HepG2 (cell line): ENCODE data around the gene PRKCD. TPM values are rescaled to one million over a fixed set of nuclear protein-coding genes. Genes with fewer than 3 reads are reported as not detected.

Source experiments
- ARNTL ChIP-seq: sonication (generic); formaldehyde crosslinking; IDR thresholded peaks from 2 replicates; pipeline ENCODE4 v1.4.0; 2020; ENCODE audit warnings: mild to moderate bottlenecking, missing genetic modification reagents
- ATF1 ChIP-seq: IDR thresholded peaks from 2 replicates; pipeline ENCODE4 v1.6.1; 2016; ENCODE audit warnings: mild to moderate bottlenecking, control low read depth
- BRD4 ChIP-seq: sonication (generic); formaldehyde crosslinking; IDR thresholded peaks from 2 replicates; pipeline ENCODE4 v1.4.0; 2020; ENCODE audit warnings: missing genetic modification reagents
- GATAD1 ChIP-seq: IDR thresholded peaks from 2 replicates; pipeline ENCODE4 v1.6.1; 2016; ENCODE audit warnings: missing genetic modification reagents, missing compliant biosample characterization
- MED1 ChIP-seq: sonication (generic); formaldehyde crosslinking; IDR thresholded peaks from 2 replicates; pipeline ENCODE4 v1.4.0; 2020; ENCODE audit warnings: missing genetic modification reagents
- NBN ChIP-seq: fragments of 450-650 bp; conservative IDR thresholded peaks from 2 replicates; pipeline ENCODE4 v1.6.1; 2017
- NFE2L2 ChIP-seq: fragments of 150-350 bp; IDR thresholded peaks from 2 replicates; pipeline ENCODE4 v1.6.1; 2014; ENCODE audit warnings: low read length
- RAD21 ChIP-seq: fragments of 450-650 bp; formaldehyde crosslinking; IDR thresholded peaks from 2 replicates; pipeline ENCODE4 v1.5.0; 2020; ENCODE audit warnings: mild to moderate bottlenecking
- RFXAP ChIP-seq: sonication (generic); formaldehyde crosslinking; IDR thresholded peaks from 2 replicates; pipeline ENCODE4 v1.4.0; 2020; ENCODE audit warnings: missing genetic modification reagents, borderline replicate concordance
- WIZ ChIP-seq: sonication (generic); formaldehyde crosslinking; IDR thresholded peaks from 2 replicates; pipeline ENCODE4 v1.5.1; 2020; ENCODE audit warnings: mild to moderate bottlenecking, missing genetic modification reagents
- ZFAT ChIP-seq: sonication (generic); formaldehyde crosslinking; conservative IDR thresholded peaks from 2 replicates; pipeline ENCODE4 v1.8.1; 2023; ENCODE audit warnings: missing genetic modification reagents, inconsistent platforms
- ZMYM3 ChIP-seq: sonication (generic); formaldehyde crosslinking; IDR thresholded peaks from 2 replicates; pipeline ENCODE4 v1.5.1; 2020; ENCODE audit warnings: mild to moderate bottlenecking, missing genetic modification reagents
- ZNF225 ChIP-seq: sonication (generic); formaldehyde crosslinking; IDR thresholded peaks from 2 replicates; pipeline ENCODE4 v1.4.0; 2020; ENCODE audit warnings: mild to moderate bottlenecking, missing genetic modification reagents
- ZNF607 ChIP-seq: sonication (generic); formaldehyde crosslinking; IDR thresholded peaks from 2 replicates; pipeline ENCODE4 v1.5.1; 2020; ENCODE audit warnings: missing genetic modification reagents, mild to moderate bottlenecking, borderline replicate concordance
- polyA plus RNA-seq, 8 experiments: library from polyadenylated mRNA; depleted of rRNA in 3 of 8; stranded (reverse) in 7 of 8; unstranded in 1 of 8; fragments of >200 nt; fragmentation: Illumina TruSeq in 4 of 8; extraction: Trizol in 4 of 8; gene quantifications; 2 replicates each; pipeline versions ENCODE4 v1.2.1 to v1.2.3, GENCODE V29; 2011 to 2016; ENCODE audit warnings: low read depth in 4 of 8, missing spikeins in 1 of 8, mixed read lengths in 1 of 8; ENCODE audit not compliant: insufficient read depth in 1 of 8
- total RNA-seq, 5 experiments: library from RNA; depleted of rRNA; stranded (reverse); fragments of >200 nt; fragmentation: Illumina TruSeq; extraction: Trizol; gene quantifications; 2 replicates each; pipeline ENCODE4 v1.2.3, GENCODE V29; 2016; ENCODE audit warnings: low read depth in 1 of 5
- TF ChIP-seq, protein P1 (sequence below): sonication (generic); formaldehyde crosslinking; IDR thresholded peaks from 2 replicates; pipeline ENCODE4 v1.8.0; 2022; ENCODE audit warnings: missing genetic modification reagents, low read depth, mild to moderate bottlenecking, borderline replicate concordance
- TF ChIP-seq, protein P2 (sequence below): sonication (generic); formaldehyde crosslinking; IDR thresholded peaks from 2 replicates; pipeline ENCODE4 v1.4.0; 2020; ENCODE audit warnings: missing genetic modification reagents
- TF ChIP-seq, protein P3 (sequence below), 2 experiments: IDR thresholded peaks; 2 replicates each; pipeline ENCODE4 v1.6.1; 2011 to 2012; ENCODE audit warnings: low read length in 2 of 2, borderline replicate concordance in 1 of 2, low read depth in 1 of 2, mild to moderate bottlenecking in 1 of 2, moderate library complexity in 1 of 2
- TF ChIP-seq, protein P4 (sequence below): sonication (generic); formaldehyde crosslinking; IDR thresholded peaks from 2 replicates; pipeline ENCODE4 v1.5.1; 2020; ENCODE audit warnings: mild to moderate bottlenecking, missing genetic modification reagents
- TF ChIP-seq, protein P5 (sequence below): sonication (generic); formaldehyde crosslinking; IDR thresholded peaks from 2 replicates; pipeline ENCODE4 v1.4.0; 2020; ENCODE audit warnings: missing genetic modification reagents

PRKCD gene
- total and polyA plus RNA-seq, 2 of the 13 experiments (the other 11 are each of a cell fraction or from before 2014, with no cell fraction given): 1.6 to 40.7 TPM

DNA sequence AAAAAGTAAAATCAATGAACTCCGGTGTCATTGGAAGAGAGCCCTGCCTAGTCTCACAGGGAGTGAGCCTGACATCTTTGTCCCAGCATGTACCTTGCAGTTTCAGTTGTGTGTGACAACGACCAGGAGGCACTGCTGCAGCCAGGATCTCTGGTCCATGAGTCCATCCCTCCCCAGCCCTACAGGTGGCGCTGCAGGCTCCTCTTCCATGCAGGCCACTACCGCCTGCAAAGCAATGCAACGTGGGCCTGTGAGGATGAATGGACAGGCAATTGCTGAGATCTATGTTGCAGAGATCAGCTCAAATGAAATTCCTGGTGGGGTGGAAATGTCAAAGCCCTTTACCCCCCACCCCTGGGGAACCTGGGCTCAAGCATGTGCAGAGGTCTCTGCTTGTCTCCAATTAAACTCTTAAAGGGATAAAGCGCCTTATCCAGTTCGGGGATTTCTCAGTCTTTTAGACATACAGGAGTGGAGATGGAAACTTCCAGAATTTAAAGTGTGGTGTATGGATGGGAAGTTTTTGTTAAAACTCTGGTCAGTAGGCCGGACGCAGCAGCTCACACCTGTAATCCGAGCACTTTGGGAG is 59.0 kb downstream of the PRKCD start (continued):
- TF ChIP-seq GATAD1 (CRISPR knock-in tag) (0 out of 2 replicates have a peak, but pooled peaks have one; percentile 19), MED1 (CRISPR knock-in tag) (0 out of 2 replicates have a peak, but pooled peaks have one; percentile 18), RFXAP (CRISPR knock-in tag) (no peak), ATF1 (CRISPR knock-in tag) (no peak), ZNF225 (CRISPR knock-in tag) (no peak), ZNF607 (CRISPR knock-in tag) (no peak), NBN (no peak), BRD4 (CRISPR knock-in tag) (no peak), ZFAT (CRISPR knock-in tag) (no peak), RAD21 (CRISPR knock-in tag) (peak; percentile 87), ZMYM3 (CRISPR knock-in tag) (peak; percentile 42; the same call in 1 of the 2 replicates), ARNTL (CRISPR knock-in tag) (no peak), WIZ (CRISPR knock-in tag) (no peak), NFE2L2 (no peak)
- TF ChIP-seq, protein P1, sequence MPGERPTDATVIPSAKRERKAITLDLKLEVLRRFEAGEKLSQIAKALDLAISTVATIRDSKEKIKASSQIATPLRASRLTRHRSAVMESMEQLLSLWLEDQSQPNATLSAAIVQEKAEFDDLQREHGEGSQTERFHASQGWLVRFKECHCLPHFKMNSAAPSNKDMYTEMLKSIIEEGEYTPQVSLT (CRISPR knock-in tag): no peak
- TF ChIP-seq, protein P2, sequence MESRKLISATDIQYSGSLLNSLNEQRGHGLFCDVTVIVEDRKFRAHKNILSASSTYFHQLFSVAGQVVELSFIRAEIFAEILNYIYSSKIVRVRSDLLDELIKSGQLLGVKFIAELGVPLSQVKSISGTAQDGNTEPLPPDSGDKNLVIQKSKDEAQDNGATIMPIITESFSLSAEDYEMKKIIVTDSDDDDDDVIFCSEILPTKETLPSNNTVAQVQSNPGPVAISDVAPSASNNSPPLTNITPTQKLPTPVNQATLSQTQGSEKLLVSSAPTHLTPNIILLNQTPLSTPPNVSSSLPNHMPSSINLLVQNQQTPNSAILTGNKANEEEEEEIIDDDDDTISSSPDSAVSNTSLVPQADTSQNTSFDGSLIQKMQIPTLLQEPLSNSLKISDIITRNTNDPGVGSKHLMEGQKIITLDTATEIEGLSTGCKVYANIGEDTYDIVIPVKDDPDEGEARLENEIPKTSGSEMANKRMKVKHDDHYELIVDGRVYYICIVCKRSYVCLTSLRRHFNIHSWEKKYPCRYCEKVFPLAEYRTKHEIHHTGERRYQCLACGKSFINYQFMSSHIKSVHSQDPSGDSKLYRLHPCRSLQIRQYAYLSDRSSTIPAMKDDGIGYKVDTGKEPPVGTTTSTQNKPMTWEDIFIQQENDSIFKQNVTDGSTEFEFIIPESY: peak; percentile 53; the same call in 1 of the 2 replicates
- TF ChIP-seq, protein P3, sequence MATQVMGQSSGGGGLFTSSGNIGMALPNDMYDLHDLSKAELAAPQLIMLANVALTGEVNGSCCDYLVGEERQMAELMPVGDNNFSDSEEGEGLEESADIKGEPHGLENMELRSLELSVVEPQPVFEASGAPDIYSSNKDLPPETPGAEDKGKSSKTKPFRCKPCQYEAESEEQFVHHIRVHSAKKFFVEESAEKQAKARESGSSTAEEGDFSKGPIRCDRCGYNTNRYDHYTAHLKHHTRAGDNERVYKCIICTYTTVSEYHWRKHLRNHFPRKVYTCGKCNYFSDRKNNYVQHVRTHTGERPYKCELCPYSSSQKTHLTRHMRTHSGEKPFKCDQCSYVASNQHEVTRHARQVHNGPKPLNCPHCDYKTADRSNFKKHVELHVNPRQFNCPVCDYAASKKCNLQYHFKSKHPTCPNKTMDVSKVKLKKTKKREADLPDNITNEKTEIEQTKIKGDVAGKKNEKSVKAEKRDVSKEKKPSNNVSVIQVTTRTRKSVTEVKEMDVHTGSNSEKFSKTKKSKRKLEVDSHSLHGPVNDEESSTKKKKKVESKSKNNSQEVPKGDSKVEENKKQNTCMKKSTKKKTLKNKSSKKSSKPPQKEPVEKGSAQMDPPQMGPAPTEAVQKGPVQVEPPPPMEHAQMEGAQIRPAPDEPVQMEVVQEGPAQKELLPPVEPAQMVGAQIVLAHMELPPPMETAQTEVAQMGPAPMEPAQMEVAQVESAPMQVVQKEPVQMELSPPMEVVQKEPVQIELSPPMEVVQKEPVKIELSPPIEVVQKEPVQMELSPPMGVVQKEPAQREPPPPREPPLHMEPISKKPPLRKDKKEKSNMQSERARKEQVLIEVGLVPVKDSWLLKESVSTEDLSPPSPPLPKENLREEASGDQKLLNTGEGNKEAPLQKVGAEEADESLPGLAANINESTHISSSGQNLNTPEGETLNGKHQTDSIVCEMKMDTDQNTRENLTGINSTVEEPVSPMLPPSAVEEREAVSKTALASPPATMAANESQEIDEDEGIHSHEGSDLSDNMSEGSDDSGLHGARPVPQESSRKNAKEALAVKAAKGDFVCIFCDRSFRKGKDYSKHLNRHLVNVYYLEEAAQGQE (IDR thresholded peaks at IDR 0.05; ENCODE audit: borderline replicate concordance in 1 of 2, low read depth in 1 of 2, low read length in 2 of 2): no peak
- TF ChIP-seq, protein P4, sequence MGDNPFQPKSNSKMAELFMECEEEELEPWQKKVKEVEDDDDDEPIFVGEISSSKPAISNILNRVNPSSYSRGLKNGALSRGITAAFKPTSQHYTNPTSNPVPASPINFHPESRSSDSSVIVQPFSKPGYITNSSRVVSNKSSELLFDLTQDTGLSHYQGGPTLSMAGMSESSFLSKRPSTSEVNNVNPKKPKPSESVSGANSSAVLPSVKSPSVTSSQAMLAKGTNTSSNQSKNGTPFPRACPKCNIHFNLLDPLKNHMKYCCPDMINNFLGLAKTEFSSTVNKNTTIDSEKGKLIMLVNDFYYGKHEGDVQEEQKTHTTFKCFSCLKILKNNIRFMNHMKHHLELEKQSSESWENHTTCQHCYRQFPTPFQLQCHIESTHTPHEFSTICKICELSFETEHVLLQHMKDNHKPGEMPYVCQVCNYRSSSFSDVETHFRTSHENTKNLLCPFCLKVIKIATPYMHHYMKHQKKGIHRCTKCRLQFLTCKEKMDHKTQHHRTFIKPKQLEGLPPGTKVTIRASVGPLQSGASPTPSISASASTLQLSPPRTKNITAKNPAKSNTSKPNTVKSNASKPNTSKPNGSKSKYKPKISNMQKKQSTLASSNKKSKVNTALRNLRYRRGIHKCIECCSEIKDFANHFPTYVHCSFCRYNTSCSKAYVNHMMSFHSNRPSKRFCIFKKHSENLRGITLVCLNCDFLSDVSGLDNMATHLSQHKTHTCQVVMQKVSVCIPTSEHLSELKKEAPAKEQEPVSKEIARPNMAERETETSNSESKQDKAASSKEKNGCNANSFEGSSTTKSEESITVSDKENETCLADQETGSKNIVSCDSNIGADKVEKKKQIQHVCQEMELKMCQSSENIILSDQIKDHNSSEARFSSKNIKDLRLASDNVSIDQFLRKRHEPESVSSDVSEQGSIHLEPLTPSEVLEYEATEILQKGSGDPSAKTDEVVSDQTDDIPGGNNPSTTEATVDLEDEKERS (CRISPR knock-in tag): no peak
- TF ChIP-seq, protein P5, sequence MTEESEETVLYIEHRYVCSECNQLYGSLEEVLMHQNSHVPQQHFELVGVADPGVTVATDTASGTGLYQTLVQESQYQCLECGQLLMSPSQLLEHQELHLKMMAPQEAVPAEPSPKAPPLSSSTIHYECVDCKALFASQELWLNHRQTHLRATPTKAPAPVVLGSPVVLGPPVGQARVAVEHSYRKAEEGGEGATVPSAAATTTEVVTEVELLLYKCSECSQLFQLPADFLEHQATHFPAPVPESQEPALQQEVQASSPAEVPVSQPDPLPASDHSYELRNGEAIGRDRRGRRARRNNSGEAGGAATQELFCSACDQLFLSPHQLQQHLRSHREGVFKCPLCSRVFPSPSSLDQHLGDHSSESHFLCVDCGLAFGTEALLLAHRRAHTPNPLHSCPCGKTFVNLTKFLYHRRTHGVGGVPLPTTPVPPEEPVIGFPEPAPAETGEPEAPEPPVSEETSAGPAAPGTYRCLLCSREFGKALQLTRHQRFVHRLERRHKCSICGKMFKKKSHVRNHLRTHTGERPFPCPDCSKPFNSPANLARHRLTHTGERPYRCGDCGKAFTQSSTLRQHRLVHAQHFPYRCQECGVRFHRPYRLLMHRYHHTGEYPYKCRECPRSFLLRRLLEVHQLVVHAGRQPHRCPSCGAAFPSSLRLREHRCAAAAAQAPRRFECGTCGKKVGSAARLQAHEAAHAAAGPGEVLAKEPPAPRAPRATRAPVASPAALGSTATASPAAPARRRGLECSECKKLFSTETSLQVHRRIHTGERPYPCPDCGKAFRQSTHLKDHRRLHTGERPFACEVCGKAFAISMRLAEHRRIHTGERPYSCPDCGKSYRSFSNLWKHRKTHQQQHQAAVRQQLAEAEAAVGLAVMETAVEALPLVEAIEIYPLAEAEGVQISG (CRISPR knock-in tag): peak; percentile 94
